ENCODE data around the gene FRAS1.

FRAS1 gene

GRCh38 chr4:78342125-78342524, 285.0 kb downstream of the FRAS1 start:
- no peak overlapping the region for H3K9ac ChIP-seq (ENCODE audit: low read depth, low read length)
- no peak overlapping the region for H3K4me2 ChIP-seq (ENCODE audit: low read length)
- H3K4me1 ChIP-seq (ENCODE audit: control insufficient read depth, insufficient read depth, low read length) = no peaks in the 10 kb centered on the region
- H3K36me3 ChIP-seq (ENCODE audit: insufficient read depth, low read length) = no peaks in the 10 kb centered on the region
- H3K9me3 ChIP-seq (replicated peaks; ENCODE audit: low read length) = no peaks in the 10 kb centered on the region
- no peaks in the 10 kb centered on the region for H3K27me3 ChIP-seq (ENCODE audit: control insufficient read depth, insufficient read depth, low read length)
- H3K4me3 ChIP-seq (ENCODE audit: low read length) = no peak overlapping the region

- H3K27me3 ChIP-seq (ENCODE audit: control insufficient read depth, insufficient read depth, low read length) = no peaks in the 10 kb centered on the region
- no peaks in the 10 kb centered on the region for H3K4me1 ChIP-seq (ENCODE audit: control insufficient read depth, insufficient read depth, low read length)
- no peak overlapping the region for H3K4me3 ChIP-seq (ENCODE audit: low read length)
- no peaks in the 10 kb centered on the region for H3K36me3 ChIP-seq (ENCODE audit: insufficient read depth, low read length)
- no peaks in the 10 kb centered on the region for H3K9me3 ChIP-seq (replicated peaks; ENCODE audit: low read length)
- H3K9ac ChIP-seq (ENCODE audit: low read depth, low read length) = no peak overlapping the region
- no peak overlapping the region for H3K4me2 ChIP-seq (ENCODE audit: low read length)
These were observed 286.6 kb downstream of the FRAS1 start for GRCh38 chr4:78343682-78344081.

- no peaks in the 10 kb centered on the region for H3K9me3 ChIP-seq (replicated peaks; ENCODE audit: low read length)
- H3K4me1 ChIP-seq (ENCODE audit: control insufficient read depth, insufficient read depth, low read length) = no peaks in the 10 kb centered on the region
These were observed 288.1 kb downstream of the FRAS1 start for GRCh38 chr4:78345237-78345636.

GRCh38 chr4:78346222-78346621, 289.1 kb downstream of the FRAS1 start:
- Histone ChIP-seq H3K9ac (ENCODE audit: low read depth, low read length) (no peak overlapping the region), H3K27me3 (ENCODE audit: control insufficient read depth, insufficient read depth, low read length) (no peaks in the 10 kb centered on the region), H3K4me1 (ENCODE audit: control insufficient read depth, insufficient read depth, low read length) (no peaks in the 10 kb centered on the region), H3K4me2 (ENCODE audit: low read length) (no peak overlapping the region), H3K4me3 (ENCODE audit: low read length) (no peak overlapping the region), H3K36me3 (ENCODE audit: insufficient read depth, low read length) (no peaks in the 10 kb centered on the region), H3K9me3 (replicated peaks; ENCODE audit: low read length) (no peaks in the 10 kb centered on the region)

More at GRCh38 chr4:78345237-78345636, 288.1 kb downstream of the FRAS1 start:
- H3K4me2 ChIP-seq (ENCODE audit: low read length) = no peak overlapping the region
- H3K9ac ChIP-seq (ENCODE audit: low read depth, low read length) = no peak overlapping the region
- no peaks in the 10 kb centered on the region for H3K27me3 ChIP-seq (ENCODE audit: control insufficient read depth, insufficient read depth, low read length)
- H3K4me3 ChIP-seq (ENCODE audit: low read length) = no peak overlapping the region
- H3K36me3 ChIP-seq (ENCODE audit: insufficient read depth, low read length) = no peaks in the 10 kb centered on the region

GRCh38 chr4:78347527-78347926, 290.4 kb downstream of the FRAS1 start:
- no peaks in the 10 kb centered on the region for H3K4me1 ChIP-seq (ENCODE audit: control insufficient read depth, insufficient read depth, low read length)
- no peaks in the 10 kb centered on the region for H3K9me3 ChIP-seq (replicated peaks; ENCODE audit: low read length)
- H3K27me3 ChIP-seq (ENCODE audit: control insufficient read depth, insufficient read depth, low read length) = no peaks in the 10 kb centered on the region
- no peak overlapping the region for H3K9ac ChIP-seq (ENCODE audit: low read depth, low read length)
- H3K36me3 ChIP-seq (ENCODE audit: insufficient read depth, low read length) = no peaks in the 10 kb centered on the region
- no peak overlapping the region for H3K4me2 ChIP-seq (ENCODE audit: low read length)
- no peak overlapping the region for H3K4me3 ChIP-seq (ENCODE audit: low read length)

- no peaks in the 10 kb centered on the region for H3K36me3 ChIP-seq (ENCODE audit: insufficient read depth, low read length)
- H3K9me3 ChIP-seq (replicated peaks; ENCODE audit: low read length) = no peaks in the 10 kb centered on the region
- no peaks in the 10 kb centered on the region for H3K4me1 ChIP-seq (ENCODE audit: control insufficient read depth, insufficient read depth, low read length)
- H3K9ac ChIP-seq (ENCODE audit: low read depth, low read length) = no peak overlapping the region
- H3K4me3 ChIP-seq (ENCODE audit: low read length) = no peak overlapping the region
- no peak overlapping the region for H3K4me2 ChIP-seq (ENCODE audit: low read length)
- no peaks in the 10 kb centered on the region for H3K27me3 ChIP-seq (ENCODE audit: control insufficient read depth, insufficient read depth, low read length)
These were observed 296.8 kb downstream of the FRAS1 start for GRCh38 chr4:78353921-78354320.

GRCh38 chr4:78354782-78355181, 297.7 kb downstream of the FRAS1 start:
- H3K4me2 ChIP-seq (ENCODE audit: low read length) = no peak overlapping the region
- no peak overlapping the region for H3K4me3 ChIP-seq (ENCODE audit: low read length)
- no peaks in the 10 kb centered on the region for H3K36me3 ChIP-seq (ENCODE audit: insufficient read depth, low read length)
- H3K27me3 ChIP-seq (ENCODE audit: control insufficient read depth, insufficient read depth, low read length) = no peaks in the 10 kb centered on the region
- no peak overlapping the region for H3K9ac ChIP-seq (ENCODE audit: low read depth, low read length)
- H3K4me1 ChIP-seq (ENCODE audit: control insufficient read depth, insufficient read depth, low read length) = no peaks in the 10 kb centered on the region
- H3K9me3 ChIP-seq (replicated peaks; ENCODE audit: low read length) = no peaks in the 10 kb centered on the region

- Histone ChIP-seq H3K4me3 (ENCODE audit: low read length) (no peak overlapping the region), H3K9ac (ENCODE audit: low read depth, low read length) (no peak overlapping the region), H3K27me3 (ENCODE audit: control insufficient read depth, insufficient read depth, low read length) (no peaks in the 10 kb centered on the region), H3K36me3 (ENCODE audit: insufficient read depth, low read length) (no peaks in the 10 kb centered on the region), H3K4me2 (ENCODE audit: low read length) (no peak overlapping the region), H3K4me1 (ENCODE audit: control insufficient read depth, insufficient read depth, low read length) (no peaks in the 10 kb centered on the region), H3K9me3 (replicated peaks; ENCODE audit: low read length) (no peaks in the 10 kb centered on the region)
These were observed 298.2 kb downstream of the FRAS1 start for GRCh38 chr4:78355306-78355705.

GRCh38 chr4:78356251-78356786, 299.2 kb downstream of the FRAS1 start:
- H3K27me3 ChIP-seq (ENCODE audit: control insufficient read depth, insufficient read depth, low read length) = no peaks in the 10 kb centered on the region
- H3K4me2 ChIP-seq (ENCODE audit: low read length) = no peak overlapping the region
- H3K4me3 ChIP-seq (ENCODE audit: low read length) = no peak overlapping the region
- H3K4me1 ChIP-seq (ENCODE audit: control insufficient read depth, insufficient read depth, low read length) = no peaks in the 10 kb centered on the region
- no peaks in the 10 kb centered on the region for H3K36me3 ChIP-seq (ENCODE audit: insufficient read depth, low read length)
- H3K9me3 ChIP-seq (replicated peaks; ENCODE audit: low read length) = no peaks in the 10 kb centered on the region
- H3K9ac ChIP-seq (ENCODE audit: low read depth, low read length) = no peak overlapping the region

- H3K4me1 ChIP-seq (ENCODE audit: control insufficient read depth, insufficient read depth, low read length) = no peaks in the 10 kb centered on the region
- no peaks in the 10 kb centered on the region for H3K36me3 ChIP-seq (ENCODE audit: insufficient read depth, low read length)
- H3K9ac ChIP-seq (ENCODE audit: low read depth, low read length) = no peak overlapping the region
- no peak overlapping the region for H3K4me3 ChIP-seq (ENCODE audit: low read length)
- H3K27me3 ChIP-seq (ENCODE audit: control insufficient read depth, insufficient read depth, low read length) = no peaks in the 10 kb centered on the region
- H3K9me3 ChIP-seq (replicated peaks; ENCODE audit: low read length) = no peaks in the 10 kb centered on the region
- H3K4me2 ChIP-seq (ENCODE audit: low read length) = no peak overlapping the region
These were observed 300.0 kb downstream of the FRAS1 start for GRCh38 chr4:78357122-78357521.

GRCh38 chr4:78360466-78360865, 303.3 kb downstream of the FRAS1 start:
- Histone ChIP-seq H3K36me3 (ENCODE audit: insufficient read depth, low read length) (no peaks in the 10 kb centered on the region), H3K27me3 (ENCODE audit: control insufficient read depth, insufficient read depth, low read length) (no peaks in the 10 kb centered on the region), H3K9me3 (replicated peaks; ENCODE audit: low read length) (no peaks in the 10 kb centered on the region), H3K4me3 (ENCODE audit: low read length) (no peak overlapping the region), H3K9ac (ENCODE audit: low read depth, low read length) (no peak overlapping the region), H3K4me1 (ENCODE audit: control insufficient read depth, insufficient read depth, low read length) (no peaks in the 10 kb centered on the region), H3K4me2 (ENCODE audit: low read length) (no peak overlapping the region)

- Histone ChIP-seq H3K36me3 (ENCODE audit: insufficient read depth, low read length) (no peaks in the 10 kb centered on the region), H3K4me3 (ENCODE audit: low read length) (no peak overlapping the region), H3K9ac (ENCODE audit: low read depth, low read length) (no peak overlapping the region), H3K9me3 (replicated peaks; ENCODE audit: low read length) (no peaks in the 10 kb centered on the region), H3K4me2 (ENCODE audit: low read length) (no peak overlapping the region), H3K4me1 (ENCODE audit: control insufficient read depth, insufficient read depth, low read length) (no peaks in the 10 kb centered on the region), H3K27me3 (ENCODE audit: control insufficient read depth, insufficient read depth, low read length) (no peaks in the 10 kb centered on the region)
These were observed 304.5 kb downstream of the FRAS1 start for GRCh38 chr4:78361621-78362120.

All from skeletal muscle satellite cell (primary cell).